T47D (cell line): ENCODE measurements around the gene VPS37C.
"Not testable (repeated sequence)": the region's sequence is repeated elsewhere in the genome, so short reads cannot be mapped to it uniquely, and the experiment has no call there.

Experiments
- DNase-seq, 2 experiments: peaks; one replicate each; pipeline versions ENCODE4 v3.0.0 to v3.0.0-alpha.2; 2011 to 2012; ENCODE audit warnings: low read depth in 1 of 2, low spot score in 1 of 2
- JUND ChIP-seq: IDR thresholded peaks from 2 replicates; pipeline ENCODE4 v1.6.1; 2012; ENCODE audit warnings: low read depth
- in situ Hi-C: cut with HindIII; loops from 2 replicates; pipeline ENCODE4 v1.10.0; 2016; ENCODE audit warnings: low sequenced_read_pairs, low pct_unique_long_range_greater_than_20kb

Gene VPS37C

GRCh38 chr11:61161190-61162091, at the start of gene VPS37C:
Gene VPS37C, minus strand, starts transcription at chr11:61161426. Its CDS starts 22,597 bp downstream, at chr11:61138829.
- in situ Hi-C loops: no loop called here
- TF ChIP-seq JUND: no peak
- DNase-seq: peak; percentile 90 to 97

GRCh38 chr11:61210629-61211028, 49.4 kb upstream of the VPS37C start:
- in situ Hi-C loops: not testable (repeated sequence)

DNA sequence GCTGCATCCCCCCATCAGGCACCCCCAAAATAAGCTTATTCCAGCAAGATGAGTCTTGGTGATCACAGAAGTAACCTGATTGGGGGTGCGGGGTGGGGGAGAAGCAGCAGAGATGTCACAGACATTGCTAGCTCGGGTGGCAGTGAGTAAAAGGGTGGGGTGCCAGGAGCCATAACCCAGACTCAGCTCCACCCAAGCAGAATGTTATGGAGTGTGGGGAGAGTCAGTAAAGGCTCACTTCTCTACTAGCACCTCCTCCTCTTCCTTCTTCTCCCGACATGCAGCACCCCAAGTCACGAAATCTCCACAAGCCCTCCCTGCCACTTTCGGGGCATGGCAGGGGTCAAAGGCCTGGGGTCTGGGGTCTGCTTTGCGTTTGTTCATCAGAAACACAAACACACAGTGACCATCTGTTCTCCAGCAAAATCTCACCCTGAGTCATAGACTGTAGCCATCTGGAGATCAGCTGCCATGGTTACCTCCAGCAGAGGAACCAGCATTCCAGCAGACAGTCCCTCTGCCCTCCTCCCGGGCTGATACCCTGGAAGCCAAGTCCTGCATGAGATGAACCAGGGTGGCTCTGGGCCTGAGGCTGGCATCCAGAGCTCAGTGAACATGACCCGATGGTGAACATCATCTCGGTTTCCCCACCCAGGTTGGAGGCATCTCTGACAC, 46.5 kb upstream of the VPS37C start:
- in situ Hi-C loops, DNase-seq: not testable (repeated sequence)

More at GRCh38 chr11:61210629-61211028, 49.4 kb upstream of the VPS37C start:
- not testable (repeated sequence) for DNase-seq

DNA sequence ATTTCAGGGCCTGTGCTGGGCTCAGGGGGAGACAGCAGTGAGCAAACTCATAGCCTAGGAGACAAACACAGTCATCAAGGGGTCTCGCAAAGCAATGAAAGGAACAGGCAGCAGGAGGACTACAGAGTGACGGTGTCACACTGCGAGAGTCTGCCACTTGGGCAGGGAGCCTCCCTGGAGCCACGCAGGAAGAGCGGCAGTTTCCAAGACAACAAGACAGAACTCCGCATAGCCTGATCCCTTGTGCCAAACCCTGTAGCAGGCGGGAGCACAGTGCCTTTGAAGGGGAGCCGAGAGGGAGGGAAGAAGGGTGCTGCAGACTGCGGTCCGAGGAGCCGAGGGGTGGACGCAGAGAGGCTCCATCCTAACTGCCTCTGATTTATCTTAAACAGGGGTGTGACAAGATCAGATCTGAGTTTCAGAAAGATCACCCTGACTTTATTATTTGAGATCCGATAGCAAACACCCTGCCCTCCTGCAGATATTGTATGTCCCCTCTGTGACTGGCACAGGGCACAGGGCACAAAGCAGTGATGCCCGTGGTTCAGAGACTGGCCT, 43.4 kb upstream of the VPS37C start:
- DNase-seq, in situ Hi-C loops: not testable (repeated sequence)

GRCh38 chr11:61203873-61204272, 42.6 kb upstream of the VPS37C start:
- DNase-seq, in situ Hi-C loops: not testable (repeated sequence)

- DNase-seq, in situ Hi-C loops: not testable (repeated sequence)
These were observed 41.9 kb upstream of the VPS37C start, which contains the start of gene PGA3 for GRCh38 chr11:61202950-61203746. Gene PGA3, plus strand, starts transcription at chr11:61203515. Its CDS starts 50 bp downstream, at chr11:61203565.

DNA sequence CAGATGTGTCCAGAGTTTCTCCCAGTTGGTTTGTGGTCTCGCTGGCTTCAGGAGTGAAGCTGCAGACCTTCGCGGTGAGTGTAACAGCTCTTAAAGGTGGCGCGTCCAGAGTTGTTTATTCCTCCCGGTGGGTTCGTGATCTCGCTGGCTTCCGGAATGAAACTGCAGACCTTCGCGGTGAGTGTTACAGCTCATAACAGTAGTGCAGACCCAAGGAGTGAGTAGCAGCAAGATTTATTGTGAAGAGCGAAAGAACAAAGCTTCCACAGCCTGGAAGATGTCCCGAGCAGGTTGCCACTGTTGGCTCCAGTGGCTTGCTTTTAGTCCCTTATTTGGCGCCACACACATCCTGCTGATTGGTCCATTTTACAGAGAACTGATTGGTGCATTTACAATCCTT, 40.2 kb upstream of the VPS37C start:
- in situ Hi-C loops: no loop called here
- DNase-seq: no peak
- no peak for TF ChIP-seq JUND

- no peak for DNase-seq
- TF ChIP-seq JUND: no peak
- in situ Hi-C loops: no loop called here
These were observed 37.8 kb upstream of the VPS37C start for GRCh38 chr11:61198948-61199523.

- DNase-seq: no peak
- in situ Hi-C loops: no loop called here
- TF ChIP-seq JUND: no peak
These were observed 37.1 kb upstream of the VPS37C start for GRCh38 chr11:61198361-61198760.

DNA sequence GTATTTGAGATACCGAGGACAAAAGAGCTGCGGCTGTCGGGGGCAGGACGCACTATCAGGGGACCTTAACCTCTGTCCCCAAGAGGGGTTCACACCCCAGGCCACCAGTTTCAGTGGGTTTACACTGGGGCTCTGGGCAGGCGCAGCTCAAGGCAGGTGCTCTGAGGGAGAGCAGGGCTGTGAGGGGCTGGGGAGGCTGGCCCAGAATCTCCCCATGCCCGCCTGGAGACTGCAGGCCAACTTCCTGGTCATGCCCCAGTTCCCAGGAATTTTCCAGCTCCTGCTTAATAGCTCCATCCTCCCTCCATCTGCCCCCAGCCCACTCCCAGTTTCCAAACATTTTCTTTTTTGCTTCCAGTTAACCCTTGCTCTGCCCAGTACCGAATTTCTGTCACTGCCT, 34.5 kb upstream of the VPS37C start:
- TF ChIP-seq JUND: no peak
- in situ Hi-C loops: no loop called here
- DNase-seq: no peak

GRCh38 chr11:61194981-61195695, 33.9 kb upstream of the VPS37C start:
- TF ChIP-seq JUND: no peak
- no peak for DNase-seq
- in situ Hi-C loops: no loop called here
